ENCODE data around the gene MOB2.

The MOB2 gene

DNA sequence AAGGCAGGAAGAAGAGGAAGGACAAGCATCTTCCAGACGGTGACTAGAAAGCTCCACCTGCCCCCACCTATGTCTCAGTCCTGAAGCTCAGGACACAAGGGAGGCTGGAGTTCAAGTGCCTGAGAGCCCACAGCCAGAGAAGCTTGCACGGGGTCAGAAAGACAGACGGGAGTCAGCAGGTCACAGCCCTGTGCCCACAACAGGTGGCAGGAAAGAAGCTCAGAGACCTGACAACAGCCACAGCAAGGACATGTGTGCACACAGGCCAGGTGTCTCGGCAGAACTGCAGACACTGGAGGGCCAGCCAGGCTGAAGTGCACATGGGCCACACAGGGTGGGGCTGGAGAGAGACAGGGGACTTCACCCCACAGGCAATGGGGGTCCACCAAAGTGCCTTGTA lies 37.2 kb upstream of the MOB2 start:
- Mint-ChIP-seq H3K27ac (ENCODE audit: low read depth) (peak overlapping the region; percentile 79), H3K9me3 (no peaks in the 10 kb centered on the region), H3K27me3 (no peaks in the 10 kb centered on the region), H3K4me3 (no peak overlapping the region), H3K4me1 (peaks cover 44% of the 10 kb centered on the region), H3K36me3 (ENCODE audit: insufficient read depth) (peaks cover 10% of the 10 kb centered on the region)
- DNase-seq (ENCODE audit: low spot score in 2 of 2) = no peak
- ATAC-seq (replicated peaks; ENCODE audit: extremely low read depth, poor library complexity, severe bottlenecking) = no peak

DNA sequence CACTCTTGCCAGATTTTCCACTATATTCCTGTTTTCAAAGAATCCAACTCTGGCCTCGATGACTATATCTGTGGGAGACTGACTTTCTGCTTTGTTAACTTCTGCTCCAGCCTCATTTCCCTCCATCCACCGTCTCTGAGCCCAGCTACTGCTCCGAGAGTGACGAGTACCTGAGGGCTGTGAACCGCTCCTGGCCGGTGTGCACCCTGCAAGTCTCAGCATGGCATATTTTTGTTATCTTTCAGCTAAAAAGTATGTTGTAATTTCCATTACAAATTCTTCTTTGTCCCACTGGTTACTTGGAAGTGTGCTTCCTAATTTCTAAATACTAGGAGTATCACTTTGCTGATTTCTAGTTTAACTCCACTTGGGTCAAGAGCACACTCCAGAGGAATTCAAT lies 36.5 kb upstream of the MOB2 start:
- Mint-ChIP-seq H3K4me3 (no peak overlapping the region), H3K9me3 (no peaks in the 10 kb centered on the region), H3K27me3 (no peaks in the 10 kb centered on the region), H3K27ac (ENCODE audit: low read depth) (peak overlapping the region; percentile 79), H3K4me1 (peaks cover 47% of the 10 kb centered on the region), H3K36me3 (ENCODE audit: insufficient read depth) (peaks cover 10% of the 10 kb centered on the region)
- ATAC-seq (replicated peaks; ENCODE audit: extremely low read depth, poor library complexity, severe bottlenecking) = no peak
- no peak for DNase-seq (ENCODE audit: low spot score in 2 of 2)

DNA sequence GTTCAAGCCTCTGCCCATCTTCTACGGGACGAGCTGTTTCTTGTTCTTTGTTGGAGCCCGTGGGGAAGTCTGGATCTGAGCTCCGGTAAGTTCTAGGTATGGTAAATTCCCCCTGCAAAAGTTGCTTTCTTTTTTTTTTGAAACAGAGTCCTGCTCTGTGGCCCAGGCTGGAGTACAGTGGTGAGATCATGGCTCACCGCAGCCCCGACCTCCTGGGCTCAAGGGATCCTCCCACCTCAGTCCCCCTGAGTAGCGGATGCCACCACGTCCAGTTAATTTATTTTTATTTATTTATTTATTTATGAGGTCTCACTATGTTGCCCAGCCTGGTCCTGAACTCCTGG lies 35.5 kb upstream of the MOB2 start:
- no peak for ATAC-seq (replicated peaks; ENCODE audit: extremely low read depth, poor library complexity, severe bottlenecking)
- H3K27ac Mint-ChIP-seq (ENCODE audit: low read depth) = peak overlapping the region; percentile 58
- peaks cover 14% of the 10 kb centered on the region for H3K36me3 Mint-ChIP-seq (ENCODE audit: insufficient read depth)

DNA sequence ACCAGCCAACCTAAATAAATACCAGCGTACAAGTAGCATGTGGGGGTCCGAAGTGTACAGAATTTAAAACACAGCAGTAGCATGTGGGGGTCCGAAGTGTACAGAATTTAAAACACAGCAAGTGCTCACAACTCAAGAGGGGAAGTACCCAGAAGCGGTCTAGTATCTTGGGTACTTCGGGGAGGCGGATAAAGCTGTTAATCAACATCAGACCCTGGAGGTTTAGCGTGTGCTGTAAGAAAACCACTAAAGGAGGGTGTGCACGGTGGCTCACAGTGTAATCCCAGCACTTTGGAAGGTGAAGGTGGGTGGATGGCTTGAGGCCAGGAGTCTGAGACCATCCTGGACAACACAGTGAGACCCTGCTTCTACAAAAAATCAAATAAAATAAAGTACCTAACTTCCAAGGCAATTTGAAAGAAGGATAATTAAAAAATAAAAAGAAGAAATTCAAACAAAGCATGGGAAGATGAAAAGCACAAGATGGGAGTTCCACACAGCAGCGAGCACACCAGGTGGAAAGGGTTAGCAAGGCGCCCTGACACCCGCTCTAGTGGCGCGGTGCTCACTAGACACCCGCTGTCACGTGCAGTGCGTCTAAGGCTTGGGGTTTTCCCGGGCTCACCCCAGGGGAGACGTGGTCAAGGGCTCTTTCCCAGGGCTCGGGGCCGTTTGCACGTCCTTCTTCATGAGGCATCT lies 35.0 kb upstream of the MOB2 start:
- peak; percentile 52 for ATAC-seq (replicated peaks; ENCODE audit: extremely low read depth, poor library complexity, severe bottlenecking)
- Mint-ChIP-seq H3K9me3 (no peaks in the 10 kb centered on the region), H3K27me3 (no peaks in the 10 kb centered on the region), H3K4me3 (no peak overlapping the region), H3K27ac (ENCODE audit: low read depth) (peak overlapping the region; percentile 58), H3K36me3 (ENCODE audit: insufficient read depth) (peaks cover 11% of the 10 kb centered on the region), H3K4me1 (peaks cover 52% of the 10 kb centered on the region)
- DNase-seq (ENCODE audit: low spot score in 2 of 2) = no peak

More for the DNA sequence above, 35.5 kb upstream of the MOB2 start:
- Mint-ChIP-seq H3K27me3 (no peaks in the 10 kb centered on the region), H3K4me1 (peaks cover 53% of the 10 kb centered on the region), H3K4me3 (no peak overlapping the region), H3K9me3 (no peaks in the 10 kb centered on the region)
- DNase-seq (ENCODE audit: low spot score in 2 of 2) = no peak

DNA sequence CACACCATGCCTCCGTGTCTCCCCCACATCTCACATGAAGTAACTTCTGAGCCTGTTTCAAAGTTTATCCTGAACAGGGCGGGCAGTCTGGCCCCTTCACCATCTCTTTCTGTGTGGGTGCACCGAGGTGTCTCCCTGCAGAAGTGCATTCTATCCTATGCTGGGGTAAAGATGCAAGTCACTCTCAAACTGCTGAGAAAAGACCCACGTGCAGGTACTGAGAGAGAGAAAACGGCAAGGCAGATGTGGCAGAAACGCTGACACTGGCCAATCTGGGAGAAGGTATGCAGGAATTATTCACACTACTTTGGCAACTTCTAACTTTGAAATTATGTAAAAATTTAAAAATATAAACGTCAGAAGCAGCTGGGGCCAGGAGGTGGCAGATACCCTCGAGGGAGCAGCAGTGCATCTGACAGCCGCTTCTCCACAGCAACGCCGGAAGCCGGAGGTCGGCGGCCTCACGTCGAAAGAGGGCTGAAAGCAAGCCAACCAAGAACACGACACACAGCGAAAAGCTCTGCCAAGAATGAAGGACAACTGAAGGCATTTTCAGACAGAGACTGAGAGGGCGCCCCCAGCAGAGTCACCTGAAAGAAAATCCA lies 34.2 kb upstream of the MOB2 start:
- no peaks in the 10 kb centered on the region for H3K9me3 Mint-ChIP-seq
- peak overlapping the region; percentile 58 for H3K27ac Mint-ChIP-seq (ENCODE audit: low read depth)
- no peak for DNase-seq (ENCODE audit: low spot score in 2 of 2)
- H3K36me3 Mint-ChIP-seq (ENCODE audit: insufficient read depth) = peaks cover 11% of the 10 kb centered on the region
- ATAC-seq (replicated peaks; ENCODE audit: extremely low read depth, poor library complexity, severe bottlenecking) = no peak
- peaks cover 54% of the 10 kb centered on the region for H3K4me1 Mint-ChIP-seq
- no peak overlapping the region for H3K4me3 Mint-ChIP-seq
- no peaks in the 10 kb centered on the region for H3K27me3 Mint-ChIP-seq

DNA sequence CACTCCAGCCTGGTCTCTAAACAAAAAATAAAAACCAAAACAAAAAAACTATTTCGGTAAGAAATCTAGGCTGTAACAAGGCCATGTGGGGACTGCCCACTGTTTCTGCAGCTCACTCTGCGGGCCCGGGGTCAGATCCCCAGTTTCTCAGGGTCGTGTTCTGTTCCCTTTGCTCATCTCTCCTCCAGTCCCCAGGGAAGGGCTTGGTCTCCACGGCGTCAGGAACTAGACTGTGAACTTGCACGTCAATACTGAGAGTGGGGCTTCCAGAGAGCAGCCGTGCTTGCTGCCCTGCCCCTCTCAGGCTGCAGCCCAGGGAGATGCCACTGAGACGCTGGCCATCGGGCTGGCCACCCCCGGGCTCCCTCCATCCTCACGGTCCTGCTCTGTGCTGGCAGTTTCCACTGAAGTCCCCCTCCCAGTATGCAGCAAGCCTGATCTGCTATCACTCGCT lies 33.7 kb upstream of the MOB2 start:
- H3K9me3 Mint-ChIP-seq = no peaks in the 10 kb centered on the region
- ATAC-seq (replicated peaks; ENCODE audit: extremely low read depth, poor library complexity, severe bottlenecking) (no peak), DNase-seq (ENCODE audit: low spot score in 2 of 2) (no peak)
- H3K36me3 Mint-ChIP-seq (ENCODE audit: insufficient read depth) = peaks cover 11% of the 10 kb centered on the region
- no peak overlapping the region for H3K4me3 Mint-ChIP-seq
- peak overlapping the region; percentile 58 for H3K27ac Mint-ChIP-seq (ENCODE audit: low read depth)
- H3K4me1 Mint-ChIP-seq = peaks cover 60% of the 10 kb centered on the region
- H3K27me3 Mint-ChIP-seq = no peaks in the 10 kb centered on the region

DNA sequence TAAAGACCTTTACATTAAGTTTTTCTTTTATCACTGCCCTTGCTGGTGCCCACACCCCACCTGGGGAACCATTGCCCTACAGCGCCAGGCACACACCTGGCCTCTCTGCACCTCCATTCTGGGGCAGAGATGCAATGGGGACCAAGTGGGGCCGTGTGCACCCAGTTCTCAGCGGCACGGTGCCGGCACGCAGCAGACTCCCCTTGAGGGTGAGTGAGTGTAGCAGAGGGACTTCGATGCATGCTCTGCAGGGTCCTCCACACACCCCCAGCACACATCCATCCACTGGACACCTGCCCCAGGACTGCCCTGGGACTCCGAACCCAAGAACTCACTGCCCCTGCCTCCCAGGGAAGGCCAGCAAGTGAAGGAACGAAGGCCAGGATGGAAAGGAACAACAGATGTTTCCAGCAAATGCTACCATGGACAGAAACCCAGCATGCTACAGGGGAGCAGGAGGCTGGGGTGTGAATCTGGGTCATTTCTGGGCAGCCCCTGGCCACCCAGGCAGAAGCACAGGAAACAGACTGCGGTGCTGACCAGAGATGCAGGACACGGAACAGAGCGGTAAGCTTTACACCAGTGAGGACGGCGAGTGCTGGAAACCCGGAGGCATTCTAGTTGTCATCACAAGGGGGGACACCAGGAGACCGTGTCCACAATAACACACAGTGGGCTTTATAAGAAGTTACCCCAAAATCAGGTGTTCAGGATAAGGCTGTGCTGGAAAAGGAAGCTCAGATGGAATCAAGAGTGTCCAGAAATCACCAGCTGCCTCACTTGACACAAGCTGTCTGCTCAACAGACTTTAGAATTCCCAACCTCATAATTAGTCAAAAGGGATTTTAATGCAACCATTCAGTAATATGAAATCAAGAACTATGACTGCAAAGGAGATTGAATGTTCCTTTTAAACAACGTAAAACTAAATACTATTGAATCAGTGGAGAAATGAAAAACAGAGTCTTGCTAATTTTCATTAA lies 32.7 kb upstream of the MOB2 start:
- DNase-seq (ENCODE audit: low spot score in 2 of 2) = no peak
- Mint-ChIP-seq H3K9me3 (no peaks in the 10 kb centered on the region), H3K27ac (ENCODE audit: low read depth) (peak overlapping the region; percentile 8), H3K4me1 (peaks cover 66% of the 10 kb centered on the region), H3K4me3 (no peak overlapping the region), H3K36me3 (ENCODE audit: insufficient read depth) (peaks cover 12% of the 10 kb centered on the region), H3K27me3 (no peaks in the 10 kb centered on the region)
- ATAC-seq (replicated peaks; ENCODE audit: extremely low read depth, poor library complexity, severe bottlenecking) = no peak

DNA sequence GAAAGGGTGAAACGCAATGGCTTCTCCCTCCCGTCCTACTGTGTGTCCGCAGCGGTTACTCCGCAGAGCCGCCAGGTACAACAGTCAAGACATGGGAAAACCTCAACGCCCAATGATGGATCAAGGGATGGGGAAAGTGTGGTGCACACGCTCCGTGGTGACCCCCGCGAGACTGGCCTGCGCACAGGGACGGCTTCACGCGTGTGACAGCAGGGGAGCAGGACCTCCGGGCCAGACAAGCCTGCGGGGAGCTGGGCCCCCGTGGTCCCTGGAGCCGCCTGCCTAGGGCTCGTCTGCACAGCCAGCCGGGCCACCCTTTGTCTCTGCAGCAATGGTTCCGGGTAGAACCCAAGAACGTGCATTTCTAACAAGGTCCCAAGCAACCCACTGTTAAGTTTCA lies 31.7 kb upstream of the MOB2 start:
- ATAC-seq (replicated peaks; ENCODE audit: extremely low read depth, poor library complexity, severe bottlenecking) = no peak
- H3K4me3 Mint-ChIP-seq = no peak overlapping the region
- DNase-seq (ENCODE audit: low spot score in 2 of 2) = no peak
- H3K36me3 Mint-ChIP-seq (ENCODE audit: insufficient read depth) = peaks cover 10% of the 10 kb centered on the region
- H3K27ac Mint-ChIP-seq (ENCODE audit: low read depth) = no peak overlapping the region
- H3K27me3 Mint-ChIP-seq = no peaks in the 10 kb centered on the region
- no peaks in the 10 kb centered on the region for H3K9me3 Mint-ChIP-seq
- H3K4me1 Mint-ChIP-seq = peaks cover 68% of the 10 kb centered on the region

DNA sequence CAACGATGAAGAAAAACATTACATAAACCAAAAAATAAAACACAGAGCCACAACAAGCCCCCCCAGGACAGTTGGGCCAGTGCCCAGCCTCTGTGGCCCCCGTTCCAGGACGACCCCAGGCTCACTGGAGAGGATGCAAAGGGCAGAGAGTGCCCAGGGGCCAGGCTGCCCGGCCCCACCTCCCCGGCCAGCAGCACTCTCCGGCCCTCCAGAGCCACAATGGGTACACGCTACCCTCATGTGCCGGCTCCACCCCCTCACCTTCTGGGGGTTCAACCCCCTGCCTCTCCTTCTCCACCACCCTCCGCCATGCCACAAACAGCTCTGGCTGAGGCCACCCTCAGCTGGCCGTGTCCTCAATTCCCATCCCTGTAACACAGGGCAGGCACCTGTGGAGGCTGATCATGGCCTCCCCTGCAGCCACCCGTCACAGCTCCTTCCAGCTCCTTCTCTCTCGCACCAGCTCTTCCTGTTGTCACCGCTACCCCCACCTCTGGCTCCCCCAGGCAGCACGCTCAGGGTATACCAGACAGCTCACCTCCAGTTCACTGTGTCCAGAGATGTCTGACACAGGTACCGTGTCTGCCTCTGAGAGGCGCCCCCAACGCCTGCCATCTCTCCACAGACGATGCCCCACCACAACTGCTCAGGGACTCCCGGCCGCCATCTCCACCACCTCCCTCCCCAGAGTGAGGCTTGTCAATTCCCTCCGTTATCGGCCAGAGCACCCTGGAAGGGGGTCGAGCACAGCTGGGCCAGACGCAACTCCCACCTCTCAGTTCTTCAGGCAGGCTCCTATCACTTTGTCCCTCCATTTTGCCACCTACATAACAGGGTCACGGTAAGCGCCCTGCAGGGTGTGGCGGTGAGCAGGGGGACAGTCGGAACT lies 30.8 kb upstream of the MOB2 start:
- no peak for DNase-seq (ENCODE audit: low spot score in 2 of 2)
- H3K27ac Mint-ChIP-seq (ENCODE audit: low read depth) = peak overlapping the region; percentile 67
- no peaks in the 10 kb centered on the region for H3K27me3 Mint-ChIP-seq
- peaks cover 10% of the 10 kb centered on the region for H3K36me3 Mint-ChIP-seq (ENCODE audit: insufficient read depth)
- peak overlapping the region; percentile 45 for H3K4me3 Mint-ChIP-seq
- no peak for ATAC-seq (replicated peaks; ENCODE audit: extremely low read depth, poor library complexity, severe bottlenecking)
- no peaks in the 10 kb centered on the region for H3K9me3 Mint-ChIP-seq
- H3K4me1 Mint-ChIP-seq = peaks cover 68% of the 10 kb centered on the region

DNA sequence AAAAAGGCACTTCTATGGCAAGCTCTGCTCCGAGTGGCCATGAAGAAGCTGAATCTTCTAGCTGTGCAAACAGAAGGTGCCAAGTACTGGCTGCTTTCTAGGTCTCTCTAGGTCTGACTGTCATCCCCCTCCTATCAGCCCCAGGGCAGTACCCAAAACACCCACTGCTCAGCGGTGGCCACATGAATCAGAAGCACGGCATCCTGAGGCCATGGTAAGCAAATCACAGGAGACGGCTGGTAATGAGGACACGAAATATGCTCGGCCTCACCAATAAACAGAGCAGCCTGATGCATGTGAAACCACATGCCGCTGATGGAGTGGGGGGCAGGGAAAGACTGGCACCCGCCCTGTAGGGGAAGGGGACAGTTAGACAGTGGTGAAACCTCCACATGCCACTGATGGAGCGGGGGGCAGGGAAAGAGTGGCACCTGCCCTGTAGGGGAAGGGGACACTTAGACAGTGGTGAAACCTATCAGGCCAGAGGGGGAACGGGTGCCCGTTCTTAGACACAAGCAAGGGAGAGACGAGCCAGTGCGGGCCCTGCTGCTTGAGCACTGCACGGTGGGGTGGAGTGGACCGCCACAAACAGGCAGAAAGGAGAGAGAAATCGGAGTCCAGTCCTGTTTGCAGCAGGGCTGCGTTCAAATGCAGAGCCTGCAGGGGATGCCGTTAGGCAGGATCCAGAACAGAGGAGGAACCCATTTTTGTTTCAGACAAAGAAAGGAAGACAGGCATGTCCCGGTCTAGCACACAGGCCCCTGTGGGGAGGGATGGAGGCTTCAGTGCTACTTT lies 29.9 kb upstream of the MOB2 start:
- H3K9me3 Mint-ChIP-seq = no peaks in the 10 kb centered on the region
- peak overlapping the region; percentile 22 for H3K4me3 Mint-ChIP-seq
- ATAC-seq (replicated peaks; ENCODE audit: extremely low read depth, poor library complexity, severe bottlenecking) (no peak), DNase-seq (ENCODE audit: low spot score in 2 of 2) (no peak)
- peak overlapping the region; percentile 52 for H3K27ac Mint-ChIP-seq (ENCODE audit: low read depth)
- H3K4me1 Mint-ChIP-seq = peaks cover 76% of the 10 kb centered on the region
- H3K36me3 Mint-ChIP-seq (ENCODE audit: insufficient read depth) = peaks cover 10% of the 10 kb centered on the region
- H3K27me3 Mint-ChIP-seq = no peaks in the 10 kb centered on the region

All from central memory CD8-positive, alpha-beta T cell (primary cell).